Activated T-cell treated with anti-CD3 and anti-CD28 coated beads, Interleukin-2, amount 50 U/mL, for 24 hours (primary cell): ENCODE results near the gene TSR1.

ENCODE experiments used
- DNase-seq: peaks from one replicate; pipeline ENCODE4 v3.0.0-alpha.2; 2020
- H3K27ac Mint-ChIP-seq: 2 replicates; pipeline ENCODE4 v1.8.0; 2020; ENCODE audit warnings: mild to moderate bottlenecking, mixed read lengths
- H3K27me3 Mint-ChIP-seq: 2 replicates; pipeline ENCODE4 v1.8.0; 2020; ENCODE audit warnings: mixed read lengths
- H3K36me3 Mint-ChIP-seq: 2 replicates; pipeline ENCODE4 v1.8.0; 2020; ENCODE audit warnings: low read depth, mixed read lengths
- H3K4me1 Mint-ChIP-seq: 2 replicates; pipeline ENCODE4 v1.8.0; 2020; ENCODE audit warnings: low read depth, mixed read lengths
- H3K4me3 Mint-ChIP-seq: 2 replicates; pipeline ENCODE4 v1.8.0; 2020; ENCODE audit warnings: mild to moderate bottlenecking, moderate library complexity, mixed read lengths
- H3K9me3 Mint-ChIP-seq: 2 replicates; pipeline ENCODE4 v1.8.0; 2020; ENCODE audit warnings: mixed read lengths

Gene TSR1

DNA sequence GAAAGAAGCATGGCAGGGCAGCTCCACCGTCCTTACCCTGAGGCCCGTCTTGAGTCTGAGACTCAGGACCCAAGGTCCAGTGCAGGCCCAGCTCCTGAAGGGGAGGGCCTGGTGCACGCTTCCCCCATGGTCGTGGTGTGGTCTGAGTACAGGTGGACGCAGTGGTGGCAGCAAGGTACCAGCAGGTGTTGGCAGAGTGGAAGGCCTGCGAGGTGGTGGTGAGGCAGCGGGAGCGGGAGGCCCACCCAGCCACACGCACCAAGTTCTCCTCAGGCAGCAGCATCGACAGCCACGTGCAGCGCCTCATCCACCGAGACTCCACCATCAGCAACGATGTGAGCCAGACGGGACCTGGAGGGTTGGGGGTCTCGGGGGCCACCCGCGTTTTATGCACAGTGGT lies 36.9 kb upstream of the TSR1 start:
- no peak for DNase-seq
- Mint-ChIP-seq H3K36me3 (peaks cover 65% of the 10 kb centered on the region), H3K9me3 (no peaks in the 10 kb centered on the region), H3K4me3 (no peak overlapping the region), H3K27me3 (no peaks in the 10 kb centered on the region), H3K4me1 (no peaks in the 10 kb centered on the region), H3K27ac (no peak overlapping the region)

DNA sequence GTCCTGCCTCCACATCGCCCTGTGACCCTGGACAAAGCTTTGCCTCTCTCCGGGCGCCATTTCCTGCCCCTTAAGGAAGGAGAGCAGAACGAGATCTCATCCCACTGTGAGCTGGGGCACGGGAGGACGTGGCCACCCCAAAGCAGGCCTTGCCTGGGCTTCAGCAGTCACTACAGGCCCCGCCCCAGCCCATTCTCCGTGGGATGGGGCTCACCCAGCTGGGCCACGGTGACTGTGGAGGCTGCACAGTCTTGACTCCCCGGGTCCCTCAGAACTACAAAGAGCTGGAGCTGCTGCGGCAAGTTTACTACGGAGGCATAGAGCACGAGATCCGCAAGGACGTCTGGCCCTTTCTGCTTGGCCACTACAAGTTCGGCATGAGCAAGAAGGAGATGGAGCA lies 36.4 kb upstream of the TSR1 start:
- no peaks in the 10 kb centered on the region for H3K4me1 Mint-ChIP-seq
- no peak overlapping the region for H3K4me3 Mint-ChIP-seq
- no peaks in the 10 kb centered on the region for H3K27me3 Mint-ChIP-seq
- no peak overlapping the region for H3K27ac Mint-ChIP-seq
- peaks cover 64% of the 10 kb centered on the region for H3K36me3 Mint-ChIP-seq
- no peak for DNase-seq
- H3K9me3 Mint-ChIP-seq = no peaks in the 10 kb centered on the region

DNA sequence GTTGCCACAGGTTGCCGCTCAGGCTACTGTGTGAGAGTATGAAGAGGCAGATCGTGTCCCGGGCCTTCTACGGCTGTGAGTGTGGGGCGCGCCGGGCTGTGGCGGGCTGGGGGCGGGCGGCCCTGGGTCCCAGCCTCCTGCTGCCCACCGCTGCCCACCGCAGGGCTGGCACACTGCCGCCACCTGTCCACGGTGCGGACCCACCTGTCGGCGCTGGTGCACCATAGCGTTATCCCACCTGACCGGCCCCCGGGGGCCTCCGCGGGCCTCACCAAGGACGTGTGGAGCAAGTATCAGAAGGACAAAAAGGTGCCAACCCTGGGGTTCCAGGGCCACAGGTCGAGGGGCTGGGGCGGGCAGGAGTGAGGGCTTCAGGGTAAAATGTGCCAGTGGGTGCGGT lies 35.9 kb upstream of the TSR1 start:
- H3K27ac Mint-ChIP-seq = no peak overlapping the region
- no peaks in the 10 kb centered on the region for H3K27me3 Mint-ChIP-seq
- H3K9me3 Mint-ChIP-seq = no peaks in the 10 kb centered on the region
- H3K36me3 Mint-ChIP-seq = peaks cover 60% of the 10 kb centered on the region
- no peaks in the 10 kb centered on the region for H3K4me1 Mint-ChIP-seq
- H3K4me3 Mint-ChIP-seq = no peak overlapping the region
- no peak for DNase-seq

DNA sequence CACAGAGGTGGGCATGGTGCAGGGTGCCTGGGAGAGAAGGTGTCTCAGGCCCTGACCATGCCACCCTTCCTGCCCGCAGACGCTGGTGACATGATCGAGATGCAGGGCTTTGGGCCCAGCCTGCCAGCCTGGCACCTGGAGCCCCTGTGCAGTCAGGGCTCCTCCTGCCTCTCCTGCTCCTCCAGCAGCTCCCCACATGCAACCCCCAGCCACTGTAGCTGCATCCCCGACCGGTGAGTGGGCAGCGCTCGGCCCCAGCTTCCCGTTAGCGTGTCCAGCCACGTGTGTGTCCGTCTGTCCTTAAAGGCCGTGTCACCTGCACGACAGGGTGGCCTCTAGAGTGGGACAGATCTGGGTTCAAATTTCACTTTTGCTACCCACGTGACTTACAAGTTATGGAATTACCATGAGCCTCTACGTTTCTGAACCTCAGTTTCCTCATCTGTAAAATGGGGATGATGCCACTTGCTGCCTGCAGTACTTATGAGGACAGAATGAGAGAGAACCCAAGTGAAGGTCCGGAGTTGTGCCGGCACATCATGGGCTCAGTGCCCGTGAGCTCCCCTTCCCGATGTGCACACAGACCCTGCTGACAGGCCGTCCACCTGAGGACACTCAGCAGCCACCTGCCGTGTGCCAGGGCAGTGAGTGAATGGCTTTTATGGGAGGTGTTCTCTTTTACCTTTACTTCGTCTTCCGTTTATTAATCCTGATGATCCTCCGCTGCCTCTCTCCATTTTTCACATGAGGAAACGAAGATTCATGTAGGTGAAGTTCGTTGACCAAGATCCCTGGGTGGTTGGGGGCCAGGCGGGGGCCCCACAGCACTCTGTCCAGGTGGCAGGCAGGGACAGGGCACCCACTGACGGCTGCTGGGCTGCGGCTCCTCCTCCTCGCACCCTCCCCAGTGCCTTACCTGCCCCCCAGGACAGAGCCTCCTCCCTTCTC lies 35.2 kb upstream of the TSR1 start:
- DNase-seq = no peak
- no peaks in the 10 kb centered on the region for H3K27me3 Mint-ChIP-seq
- no peaks in the 10 kb centered on the region for H3K4me1 Mint-ChIP-seq
- no peak overlapping the region for H3K27ac Mint-ChIP-seq
- no peak overlapping the region for H3K4me3 Mint-ChIP-seq
- no peaks in the 10 kb centered on the region for H3K9me3 Mint-ChIP-seq
- peaks cover 61% of the 10 kb centered on the region for H3K36me3 Mint-ChIP-seq

DNA sequence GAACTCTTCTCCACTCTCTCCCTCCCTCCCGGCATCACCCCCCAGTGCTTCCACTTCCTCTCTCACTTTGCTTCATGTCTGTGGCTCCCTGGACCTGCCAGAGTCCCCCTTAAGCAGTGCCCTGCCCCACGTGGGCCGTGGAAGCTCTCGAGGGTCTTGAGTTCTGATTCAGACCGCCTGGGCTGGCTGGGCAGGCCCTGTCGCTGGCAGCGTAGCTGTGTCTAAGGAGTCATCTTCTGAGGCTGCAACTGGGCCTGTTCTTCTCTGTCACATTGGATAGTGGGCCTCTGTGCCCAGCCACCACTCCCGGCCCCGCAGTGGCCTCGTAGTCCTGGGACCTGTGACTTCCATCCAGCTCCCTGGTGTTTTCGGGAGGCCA lies 33.9 kb upstream of the TSR1 start:
- Mint-ChIP-seq H3K27ac (no peak overlapping the region), H3K4me3 (no peak overlapping the region), H3K9me3 (no peaks in the 10 kb centered on the region), H3K36me3 (peaks cover 58% of the 10 kb centered on the region), H3K27me3 (no peaks in the 10 kb centered on the region), H3K4me1 (no peaks in the 10 kb centered on the region)
- no peak for DNase-seq

DNA sequence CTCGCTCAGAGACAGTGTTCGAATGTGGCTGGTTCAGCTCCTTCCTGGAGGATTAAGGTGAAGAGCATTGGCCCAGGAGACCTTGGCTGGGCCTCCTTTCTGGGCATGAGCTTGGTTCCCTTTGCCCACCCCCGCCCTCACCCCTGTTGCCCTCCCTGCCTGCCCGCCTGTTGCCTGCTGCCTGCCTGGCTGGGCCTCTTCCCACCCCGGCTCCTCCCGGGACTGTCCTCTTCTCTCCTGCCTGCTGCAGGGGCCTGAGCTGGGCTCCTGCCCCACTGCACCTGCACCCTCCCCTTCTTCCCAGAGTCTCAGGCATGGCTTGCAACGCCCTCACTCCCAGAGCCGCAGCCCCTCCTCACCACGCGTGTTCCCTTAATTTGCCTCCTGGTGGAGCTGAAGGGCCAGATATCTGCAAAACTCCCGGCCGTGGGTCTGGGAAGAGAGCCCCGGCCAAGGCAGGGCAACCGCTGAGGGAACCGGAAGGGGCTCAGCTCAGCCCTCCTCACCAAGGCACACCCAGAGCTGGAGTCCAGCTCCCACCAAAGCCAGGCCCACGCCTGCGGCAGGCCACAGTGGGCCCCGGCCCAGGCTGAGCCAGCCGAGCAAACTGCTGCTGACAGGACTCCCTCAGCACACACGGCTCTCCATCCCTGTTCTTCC lies 33.4 kb upstream of the TSR1 start:
- Mint-ChIP-seq H3K36me3 (peaks cover 58% of the 10 kb centered on the region), H3K9me3 (no peaks in the 10 kb centered on the region), H3K4me1 (no peaks in the 10 kb centered on the region), H3K27ac (peak overlapping the region; percentile 29), H3K27me3 (no peaks in the 10 kb centered on the region), H3K4me3 (no peak overlapping the region)
- no peak for DNase-seq

DNA sequence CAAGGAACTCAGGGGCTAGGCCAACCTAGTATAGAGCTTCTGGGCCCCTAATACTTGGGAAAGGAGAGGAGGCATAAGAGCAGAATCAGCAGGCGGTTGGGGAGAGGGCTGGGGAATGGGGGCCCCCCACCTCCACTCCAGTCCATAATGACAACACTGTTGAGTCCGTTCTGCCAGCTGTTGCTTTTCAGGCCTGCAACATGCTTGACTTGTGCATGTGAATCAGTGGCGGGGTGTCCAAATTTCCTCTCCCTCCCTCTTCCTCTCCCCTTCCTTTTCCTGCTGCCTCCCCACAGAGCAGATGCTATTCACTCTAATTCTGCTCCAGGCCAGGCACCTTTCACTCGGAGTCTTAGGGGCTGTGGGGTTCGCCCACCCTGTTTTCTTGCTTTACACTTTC lies 32.8 kb upstream of the TSR1 start:
- no peak for DNase-seq
- Mint-ChIP-seq H3K27me3 (no peaks in the 10 kb centered on the region), H3K9me3 (no peaks in the 10 kb centered on the region), H3K27ac (peak overlapping the region; percentile 29), H3K4me3 (no peak overlapping the region), H3K4me1 (no peaks in the 10 kb centered on the region), H3K36me3 (peaks cover 59% of the 10 kb centered on the region)

DNA sequence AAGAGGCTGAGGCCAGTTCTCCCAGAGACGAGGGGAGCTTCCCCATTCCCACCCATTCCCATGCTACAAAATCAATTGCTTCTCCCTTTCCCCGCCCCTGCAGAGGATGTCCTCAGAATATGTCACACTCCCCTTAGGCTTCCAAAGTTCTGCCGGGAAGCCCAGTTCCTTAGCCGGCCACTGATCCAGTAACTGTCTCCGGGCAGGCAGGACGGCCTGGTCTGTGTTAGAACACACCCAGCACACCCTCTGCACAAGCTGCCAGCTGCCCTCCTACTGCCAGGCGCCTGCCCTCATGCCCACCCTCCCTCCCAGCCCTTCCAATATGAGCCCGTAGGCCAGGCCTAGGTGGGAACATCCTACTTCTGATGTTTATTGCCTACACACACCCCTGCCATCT lies 32.1 kb upstream of the TSR1 start:
- no peak overlapping the region for H3K27ac Mint-ChIP-seq
- no peaks in the 10 kb centered on the region for H3K4me1 Mint-ChIP-seq
- no peak for DNase-seq
- no peaks in the 10 kb centered on the region for H3K27me3 Mint-ChIP-seq
- no peak overlapping the region for H3K4me3 Mint-ChIP-seq
- peaks cover 57% of the 10 kb centered on the region for H3K36me3 Mint-ChIP-seq
- H3K9me3 Mint-ChIP-seq = no peaks in the 10 kb centered on the region

DNA sequence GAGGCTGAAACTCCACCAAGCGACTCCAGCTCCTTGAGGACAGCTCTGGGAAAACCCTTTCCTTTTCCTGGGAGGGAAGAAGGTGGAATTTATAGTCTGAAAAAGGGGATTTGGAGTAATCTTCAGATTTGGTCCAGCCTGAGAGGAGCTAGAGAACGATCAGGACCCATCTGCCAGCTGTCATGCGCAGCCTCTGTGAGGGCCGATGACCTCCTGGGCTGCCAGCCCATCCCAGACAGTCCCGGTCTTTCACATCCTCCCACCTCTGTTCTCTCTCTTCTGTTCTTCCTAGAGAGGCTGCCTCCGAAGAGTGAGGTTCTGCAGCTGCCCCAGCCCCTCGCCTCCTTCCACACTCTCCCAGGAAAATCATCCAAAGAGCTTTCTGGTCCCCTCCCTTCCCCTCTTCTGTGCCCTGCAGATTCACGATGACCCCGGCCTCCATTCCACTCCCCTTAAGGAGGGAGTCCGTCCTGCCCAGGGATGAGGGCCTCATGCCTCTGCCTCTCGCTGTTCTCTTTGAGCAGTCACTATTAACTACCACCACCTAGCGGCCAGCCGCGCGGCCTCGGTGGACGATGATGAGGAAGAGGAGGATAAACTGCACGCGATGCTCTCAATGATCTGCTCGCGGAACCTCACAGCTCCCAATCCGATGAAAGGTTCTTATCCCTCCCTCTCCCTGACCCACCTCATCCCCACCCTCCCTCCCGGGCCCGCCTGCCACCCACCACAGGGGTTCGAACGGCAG lies 30.7 kb upstream of the TSR1 start:
- H3K27ac Mint-ChIP-seq = no peak overlapping the region
- no peak for DNase-seq
- H3K36me3 Mint-ChIP-seq = peaks cover 59% of the 10 kb centered on the region
- H3K4me1 Mint-ChIP-seq = no peaks in the 10 kb centered on the region
- no peak overlapping the region for H3K4me3 Mint-ChIP-seq
- H3K27me3 Mint-ChIP-seq = no peaks in the 10 kb centered on the region
- no peaks in the 10 kb centered on the region for H3K9me3 Mint-ChIP-seq

DNA sequence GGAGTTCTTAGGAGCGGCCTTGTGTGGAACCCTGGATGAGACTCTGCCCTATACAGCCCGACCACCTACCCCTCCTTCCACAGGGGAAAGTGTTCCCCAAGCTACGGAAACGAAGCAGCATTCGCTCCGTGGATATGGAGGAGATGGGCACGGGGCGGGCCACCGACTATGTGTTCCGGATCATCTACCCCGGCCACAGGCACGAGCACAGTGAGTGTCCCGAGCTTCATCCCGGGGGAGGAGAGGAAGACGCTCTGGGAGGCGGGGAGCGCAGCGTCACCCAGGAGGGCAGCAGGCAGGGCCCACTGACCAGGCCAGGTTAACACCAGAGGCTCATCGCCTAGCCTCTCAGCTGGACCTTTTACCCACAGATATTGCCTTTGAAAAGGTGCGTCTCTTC lies 28.9 kb upstream of the TSR1 start:
- Mint-ChIP-seq H3K27me3 (no peaks in the 10 kb centered on the region), H3K4me1 (no peaks in the 10 kb centered on the region), H3K27ac (no peak overlapping the region), H3K9me3 (no peaks in the 10 kb centered on the region), H3K36me3 (peaks cover 58% of the 10 kb centered on the region), H3K4me3 (no peak overlapping the region)
- DNase-seq = no peak

DNA sequence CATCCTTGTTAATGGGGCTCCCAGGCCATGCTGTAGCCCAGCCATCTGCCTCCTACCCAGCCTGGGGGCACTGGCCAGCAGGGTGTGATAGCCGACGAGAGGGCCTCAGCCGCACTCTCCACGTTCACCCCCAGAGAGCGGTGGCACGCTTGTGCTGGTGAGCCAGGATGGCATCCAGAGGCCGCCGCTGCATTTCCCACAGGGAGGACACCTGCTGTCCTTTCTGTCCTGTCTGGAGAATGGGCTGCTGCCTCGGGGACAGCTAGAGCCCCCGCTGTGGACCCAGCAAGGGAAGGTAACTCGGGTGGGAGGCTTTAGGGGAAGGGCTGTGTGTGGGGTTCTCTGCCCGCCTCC lies 28.5 kb upstream of the TSR1 start:
- Mint-ChIP-seq H3K4me3 (no peak overlapping the region), H3K27me3 (no peaks in the 10 kb centered on the region), H3K9me3 (no peaks in the 10 kb centered on the region), H3K36me3 (peaks cover 55% of the 10 kb centered on the region), H3K27ac (no peak overlapping the region), H3K4me1 (no peaks in the 10 kb centered on the region)
- DNase-seq = no peak

DNA sequence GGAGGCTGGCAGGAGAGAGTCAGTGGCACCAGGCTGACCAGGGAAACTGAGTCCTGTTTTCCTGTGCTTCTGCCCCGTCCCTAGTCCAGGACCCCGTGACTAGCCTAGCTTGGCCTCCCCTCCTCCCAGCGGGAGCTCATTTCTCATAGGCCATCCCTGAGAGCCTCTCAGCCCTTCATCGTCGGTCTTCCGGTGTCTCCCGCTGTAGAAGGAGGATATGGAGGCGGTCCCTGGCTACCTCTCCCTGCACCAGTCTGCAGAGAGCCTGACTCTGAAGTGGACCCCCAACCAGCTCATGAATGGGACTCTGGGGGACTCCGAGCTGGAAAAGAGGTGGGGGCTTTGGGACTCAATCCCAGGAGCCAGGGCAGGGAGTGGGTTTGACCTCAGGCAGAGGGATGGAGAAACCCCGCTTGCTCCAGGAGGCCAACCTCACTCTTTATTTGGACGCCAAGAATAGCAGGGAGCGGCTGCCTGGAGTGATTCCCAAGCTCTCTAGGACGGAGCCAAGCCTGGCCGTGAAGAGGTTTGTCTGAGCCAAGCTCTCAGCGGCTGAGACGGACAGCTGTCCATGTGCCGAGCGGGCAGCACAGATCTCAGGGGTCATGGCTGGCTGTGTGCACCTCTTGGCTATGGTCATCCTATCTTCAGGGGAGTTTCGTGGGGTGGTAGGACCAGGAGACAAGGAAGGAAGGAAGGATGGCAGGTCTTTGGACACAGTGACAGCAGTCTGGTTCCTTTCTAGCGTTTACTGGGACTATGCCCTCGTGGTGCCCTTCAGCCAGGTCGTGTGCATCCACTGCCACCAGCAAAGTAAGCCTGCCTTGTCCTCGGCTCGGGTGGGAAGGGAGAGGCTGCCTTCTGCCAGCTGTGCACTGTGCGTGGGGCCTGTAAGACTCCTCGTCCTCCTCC lies 27.9 kb upstream of the TSR1 start:
- Mint-ChIP-seq H3K4me3 (no peak overlapping the region), H3K36me3 (peaks cover 52% of the 10 kb centered on the region), H3K9me3 (no peaks in the 10 kb centered on the region), H3K4me1 (no peaks in the 10 kb centered on the region), H3K27me3 (no peaks in the 10 kb centered on the region), H3K27ac (no peak overlapping the region)
- no peak for DNase-seq

DNA sequence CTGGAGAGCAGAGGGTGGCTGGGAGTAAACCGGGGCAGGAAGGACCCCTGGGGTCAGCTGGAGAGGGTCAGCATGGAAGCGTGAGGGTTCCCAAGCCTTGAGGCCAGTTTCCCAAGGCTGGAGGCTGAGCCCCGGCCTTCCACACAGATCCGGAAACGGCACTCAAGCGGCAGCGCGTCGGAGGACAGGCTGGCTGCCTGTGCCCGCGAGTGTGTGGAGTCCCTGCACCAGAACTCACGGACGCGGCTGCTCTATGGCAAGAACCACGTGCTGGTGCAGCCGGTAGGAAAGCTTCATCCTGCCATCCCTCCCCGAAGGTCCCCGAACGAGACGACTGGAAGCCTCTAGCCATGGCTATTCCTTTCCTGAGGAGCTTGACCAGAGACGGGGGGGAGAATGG lies 27.1 kb upstream of the TSR1 start:
- Mint-ChIP-seq H3K27me3 (no peaks in the 10 kb centered on the region), H3K9me3 (no peaks in the 10 kb centered on the region), H3K36me3 (peaks cover 51% of the 10 kb centered on the region), H3K4me3 (no peak overlapping the region), H3K4me1 (no peaks in the 10 kb centered on the region), H3K27ac (no peak overlapping the region)
- DNase-seq = no peak

DNA sequence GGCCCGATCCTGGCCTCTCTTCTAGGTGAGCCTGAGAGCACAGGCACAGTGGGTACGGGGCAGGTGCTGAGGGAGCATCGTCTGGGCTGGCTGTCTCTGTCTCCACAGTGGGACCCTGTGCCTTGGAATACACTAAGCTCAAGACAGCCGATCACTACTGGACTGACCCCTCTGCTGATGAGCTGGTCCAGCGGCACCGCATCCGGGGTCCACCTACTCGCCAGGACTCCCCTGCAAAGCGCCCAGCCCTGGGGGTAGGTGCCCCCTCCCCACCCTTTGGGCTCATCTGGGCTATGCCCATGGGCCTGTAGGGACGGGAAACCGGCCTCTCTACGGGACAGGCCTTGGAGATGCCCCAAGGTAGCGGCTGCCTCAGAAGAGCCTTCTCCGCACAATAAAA lies 26.6 kb upstream of the TSR1 start:
- no peak overlapping the region for H3K4me3 Mint-ChIP-seq
- H3K9me3 Mint-ChIP-seq = no peaks in the 10 kb centered on the region
- H3K4me1 Mint-ChIP-seq = no peaks in the 10 kb centered on the region
- H3K27ac Mint-ChIP-seq = no peak overlapping the region
- H3K27me3 Mint-ChIP-seq = no peaks in the 10 kb centered on the region
- H3K36me3 Mint-ChIP-seq = peaks cover 50% of the 10 kb centered on the region
- no peak for DNase-seq
